CD4-positive, alpha-beta T cell treated with Interleukin-4 for 1 hour (primary cell): Measurements from ENCODE around the gene SYTL3.
"Not testable (repeated sequence)": the region's sequence is repeated elsewhere in the genome, so short reads cannot be mapped to it uniquely, and the experiment has no call there.

ENCODE experiments used
- DNase-seq, 2 donors: peaks; one replicate each; pipeline ENCODE4 v3.0.0-alpha.2; 2020 to 2022

The SYTL3 gene

DNA sequence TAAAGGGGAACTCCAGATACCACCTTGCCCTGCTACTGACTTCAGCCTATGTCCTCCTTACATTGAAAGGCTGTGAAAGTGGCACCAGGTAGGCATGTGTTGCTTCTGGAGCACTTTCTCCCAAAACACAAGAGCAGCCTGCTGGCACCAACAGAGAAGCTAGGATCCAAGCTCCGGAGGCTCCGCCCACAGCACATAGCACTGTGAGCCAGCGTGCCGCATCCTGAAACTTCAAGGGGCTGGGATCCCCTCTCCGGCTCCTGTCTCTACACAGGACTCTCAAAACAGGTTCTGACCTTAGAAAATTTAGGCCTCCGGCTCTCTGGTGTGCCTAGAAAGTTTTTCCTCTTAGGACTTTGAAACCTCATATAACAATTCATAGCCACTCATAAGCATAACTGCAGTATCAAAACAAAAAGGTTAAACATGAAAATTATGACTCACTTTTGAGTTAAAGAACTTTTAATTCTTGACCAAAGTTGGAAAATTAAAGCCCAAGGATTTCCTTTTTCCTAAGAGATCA lies 128.2 kb downstream of the SYTL3 start:
- DNase-seq: peak in 1 of 2 donors; percentile 13

DNA sequence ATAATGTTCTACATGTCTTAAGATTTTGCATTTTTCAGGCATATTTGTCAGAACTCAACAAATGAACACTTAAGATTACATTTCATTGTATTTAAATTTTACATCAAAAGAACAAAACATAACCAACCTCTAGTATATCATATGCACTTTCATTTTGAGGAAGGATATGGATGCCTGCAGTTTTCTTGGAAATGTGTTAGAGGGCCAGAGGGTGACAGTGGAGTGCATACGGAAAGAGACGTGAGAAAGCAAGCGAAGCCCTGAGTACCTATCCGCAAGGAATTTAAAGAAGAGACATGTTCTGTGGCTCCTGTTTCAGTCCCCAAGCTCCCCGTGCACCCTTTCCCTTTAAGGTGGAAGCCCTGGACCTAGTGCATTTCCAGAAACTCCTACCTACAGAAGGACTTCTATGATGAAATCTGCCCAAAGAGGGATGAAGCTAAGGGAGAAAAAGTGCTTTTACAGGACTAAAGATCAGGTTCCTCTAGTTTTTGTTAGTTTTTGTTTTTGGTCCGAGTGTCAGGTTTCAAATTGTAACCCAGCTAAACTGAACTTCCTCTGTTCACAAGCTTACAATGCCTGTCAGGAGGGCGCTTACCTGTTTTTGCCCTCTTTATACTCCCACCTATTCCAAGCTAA lies 130.5 kb downstream of the SYTL3 start:
- no peak for DNase-seq

DNA sequence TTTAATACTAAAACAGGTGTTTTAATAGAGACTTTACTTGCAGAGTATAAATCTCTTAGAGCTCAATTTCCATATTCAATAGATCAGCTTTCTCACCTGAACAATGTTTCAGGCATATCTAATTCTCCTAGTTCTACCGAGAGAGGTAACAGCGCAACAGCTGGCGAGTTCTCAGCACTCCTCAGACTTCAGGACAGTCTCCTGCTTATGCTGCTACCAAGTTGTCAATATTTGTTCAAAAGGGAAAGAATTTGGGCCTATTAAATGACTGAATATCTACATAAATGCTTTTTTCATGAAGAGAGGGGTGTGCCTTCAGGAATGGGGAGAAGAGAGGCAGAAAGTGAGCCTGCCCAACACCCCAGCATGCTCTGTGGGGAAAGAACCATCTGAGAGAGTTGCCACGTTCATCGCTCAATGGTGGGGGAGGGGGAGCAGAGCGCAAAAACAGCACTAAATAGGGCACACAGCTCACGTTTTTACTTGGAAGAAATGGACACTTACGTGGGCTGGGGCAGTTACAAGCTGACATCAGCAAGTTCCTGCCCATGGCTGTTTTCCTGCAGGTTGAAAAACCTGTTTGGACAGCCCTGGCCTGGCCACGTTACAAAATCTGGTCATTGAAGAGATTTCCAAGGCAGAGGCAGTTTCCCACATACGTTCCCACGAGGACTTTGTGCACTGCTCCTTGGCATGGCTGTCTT lies 131.3 kb downstream of the SYTL3 start:
- no peak for DNase-seq

DNA sequence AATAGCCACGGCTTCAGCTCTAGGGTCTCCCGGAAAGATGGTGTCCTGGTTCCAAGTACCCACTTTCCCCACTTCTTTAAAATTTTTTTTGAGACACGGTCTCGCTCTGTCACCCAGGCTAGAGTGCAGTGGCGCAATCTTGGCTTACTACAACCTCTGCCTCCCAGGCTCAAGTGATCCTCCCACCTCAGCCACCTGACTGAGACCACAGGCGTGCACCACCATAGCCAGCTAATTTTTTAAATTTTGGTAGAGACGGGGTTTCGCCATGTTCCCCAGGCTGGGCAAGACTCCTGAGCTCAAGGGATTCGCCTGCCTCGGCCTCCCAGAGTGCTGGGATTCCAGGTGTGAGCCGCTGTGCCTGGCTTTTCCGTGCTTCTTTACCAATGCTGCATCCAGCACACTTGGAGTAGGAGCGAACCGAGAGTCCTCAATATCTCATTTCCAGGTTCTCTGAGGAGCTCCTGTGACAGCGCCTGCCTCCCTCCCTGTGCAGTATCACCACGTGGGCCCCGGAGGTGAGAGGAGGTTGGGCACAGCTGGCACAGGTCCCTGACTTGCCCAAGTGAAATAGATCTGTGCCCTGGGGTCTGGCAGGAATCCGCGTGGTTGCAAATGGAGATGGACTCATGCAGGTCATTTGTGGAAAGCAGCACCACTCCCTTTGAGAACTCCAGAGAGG lies 132.0 kb downstream of the SYTL3 start:
- DNase-seq: no peak

- DNase-seq: no peak
Observed at GRCh38 chr6:158782432-158783166, 132.7 kb downstream of the SYTL3 start.

DNA sequence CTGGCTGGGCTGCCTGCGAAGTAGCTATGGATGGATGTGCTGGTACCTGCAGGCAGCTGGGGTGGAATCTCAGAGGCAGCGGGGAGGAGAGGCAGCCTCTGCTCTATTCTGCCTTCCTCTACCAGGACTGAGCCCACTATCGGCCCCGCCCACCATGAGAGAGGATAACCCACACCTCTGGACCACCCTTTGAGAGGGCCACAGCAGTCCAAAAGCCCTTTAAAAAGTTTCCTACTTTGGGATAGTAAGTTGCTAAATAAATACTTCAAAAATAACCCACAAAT lies 133.3 kb downstream of the SYTL3 start:
- DNase-seq: no peak

GRCh38 chr6:158783851-158784250 lies 134.0 kb downstream of the SYTL3 start:
- DNase-seq: no peak

DNA sequence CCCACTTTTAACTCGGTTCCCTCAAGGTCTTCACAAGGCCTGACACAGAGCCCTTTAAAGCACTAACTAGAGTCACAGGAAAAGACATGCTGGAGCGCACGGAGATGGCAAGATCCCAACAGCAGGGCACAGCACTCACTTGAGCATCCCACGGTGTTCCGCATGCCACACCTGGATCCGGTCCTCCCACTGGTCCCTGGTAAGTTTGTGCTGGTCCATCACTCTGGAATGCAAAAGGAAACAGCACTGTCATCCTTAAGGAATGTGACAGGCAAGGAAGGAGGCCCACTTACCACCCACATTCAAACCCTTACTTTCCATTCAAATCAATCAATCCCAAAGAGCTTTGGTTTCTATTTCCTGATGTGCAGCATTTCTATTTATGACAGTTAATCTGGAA lies 134.7 kb downstream of the SYTL3 start:
- peak in 1 of 2 donors; percentile 11 for DNase-seq

GRCh38 chr6:158785036-158785435 lies 135.2 kb downstream of the SYTL3 start:
- DNase-seq: peak in 1 of 2 donors; percentile 14

DNA sequence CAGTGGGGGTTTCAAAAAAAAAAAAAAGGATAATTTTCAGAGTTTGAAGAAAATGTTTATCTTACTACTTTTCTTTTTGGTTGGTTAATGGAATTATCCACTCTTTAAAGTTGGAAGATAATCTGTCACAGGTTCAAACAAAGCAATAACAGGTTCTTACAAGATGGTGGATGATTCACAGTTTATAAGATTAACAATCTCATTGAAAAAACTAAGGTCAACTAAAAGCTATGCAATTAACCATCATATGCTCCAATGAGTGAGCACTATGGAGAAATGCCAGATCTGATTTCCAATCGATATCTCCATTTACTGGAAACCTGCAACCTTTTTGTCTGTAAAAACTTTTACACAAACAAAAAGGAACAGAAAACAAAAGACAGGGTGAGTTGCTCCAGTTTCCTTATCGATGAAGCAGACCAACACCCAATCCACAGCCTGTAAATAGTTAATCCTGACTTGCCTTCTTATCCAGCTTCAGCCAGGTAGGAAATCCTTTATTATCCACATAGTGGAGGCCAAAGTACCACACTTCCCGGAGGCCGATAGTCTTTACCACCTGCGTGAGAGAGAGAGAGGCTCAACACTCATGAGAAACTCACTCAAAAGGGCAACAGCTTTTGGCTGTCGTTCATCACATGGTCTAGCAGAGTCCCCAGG lies 136.9 kb downstream of the SYTL3 start:
- DNase-seq: no peak

DNA sequence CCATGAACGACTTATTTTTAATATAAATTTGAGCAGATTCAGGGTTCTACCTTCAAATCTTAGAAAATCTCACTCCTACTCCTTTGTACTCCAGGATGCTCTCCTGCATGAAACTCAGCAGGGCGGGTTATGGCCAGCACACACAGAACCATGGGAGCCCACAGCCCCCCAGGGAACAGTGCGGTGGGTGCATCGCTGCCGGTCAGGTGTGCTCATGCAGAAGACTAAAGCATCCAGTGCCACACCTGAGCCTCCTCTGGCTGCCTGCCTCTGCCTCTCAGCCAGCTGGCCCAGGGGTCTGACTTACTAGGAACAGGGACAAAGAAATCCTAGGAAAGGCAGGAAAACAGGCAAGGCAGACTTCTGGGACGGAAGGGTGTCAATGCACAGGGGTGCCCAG lies 137.5 kb downstream of the SYTL3 start:
- DNase-seq: peak in 1 of 2 donors; percentile 11

- DNase-seq: peak; percentile 76
Observed at GRCh38 chr6:158789115-158789917, 139.5 kb downstream of the SYTL3 start.

DNA sequence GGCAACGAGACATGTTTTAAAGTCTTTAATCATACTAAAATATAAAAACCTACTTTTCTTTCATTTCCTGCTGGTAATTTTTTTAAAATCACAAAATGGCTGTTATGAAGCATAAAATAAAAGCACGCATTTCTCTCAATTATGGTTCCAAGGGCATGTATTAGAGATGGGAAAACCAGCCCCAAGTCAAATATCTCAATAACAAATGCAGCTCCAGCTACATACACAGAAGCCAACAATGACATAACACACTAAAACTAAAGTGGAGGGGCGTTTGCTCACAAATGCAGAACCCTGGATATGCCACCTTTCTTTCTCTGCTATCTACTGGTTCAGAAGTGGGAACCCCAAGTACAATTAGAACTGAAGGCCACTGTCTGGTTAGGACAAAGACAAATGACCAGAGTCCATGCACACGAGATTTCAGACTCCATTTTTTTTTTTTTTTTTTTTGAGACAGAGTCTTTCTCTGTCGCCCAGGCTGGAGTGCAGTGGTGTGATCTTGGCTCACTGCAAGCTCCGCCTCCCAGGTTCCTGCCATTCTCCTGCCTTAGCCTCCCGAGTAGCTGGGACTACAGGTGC lies 141.5 kb downstream of the SYTL3 start:
- peak in 1 of 2 donors; percentile 11 for DNase-seq

- DNase-seq: not testable (repeated sequence)
Observed at GRCh38 chr6:158792505-158792904, 142.7 kb downstream of the SYTL3 start.

GRCh38 chr6:158793432-158793831 lies 143.6 kb downstream of the SYTL3 start:
- DNase-seq: peak; percentile 40 to 65

GRCh38 chr6:158795516-158795915 lies 145.7 kb downstream of the SYTL3 start:
- DNase-seq: peak in 1 of 2 donors; percentile 22

DNA sequence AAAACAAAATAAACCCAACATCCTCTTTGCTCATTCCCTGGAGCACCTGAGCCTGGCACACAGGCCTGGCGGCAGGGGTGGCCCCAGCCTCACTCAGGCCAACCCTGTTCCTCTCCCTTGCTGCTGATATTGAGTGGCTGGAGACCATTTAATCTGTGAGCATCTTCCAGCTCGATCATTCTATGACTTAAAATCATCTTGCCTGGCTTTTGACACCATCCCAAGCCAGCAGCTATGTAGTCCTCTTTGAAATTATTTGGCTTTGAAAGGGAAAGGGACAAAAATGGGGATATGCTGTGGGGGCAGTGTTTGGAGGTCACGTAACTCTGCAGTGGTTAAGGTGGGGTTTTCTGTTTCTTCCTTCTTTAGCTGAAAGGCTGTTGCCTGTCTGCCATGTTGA lies 146.5 kb downstream of the SYTL3 start:
- peak in 1 of 2 donors; percentile 11 for DNase-seq

- no peak for DNase-seq
Observed at GRCh38 chr6:158797331-158798310, 147.8 kb downstream of the SYTL3 start.

DNA sequence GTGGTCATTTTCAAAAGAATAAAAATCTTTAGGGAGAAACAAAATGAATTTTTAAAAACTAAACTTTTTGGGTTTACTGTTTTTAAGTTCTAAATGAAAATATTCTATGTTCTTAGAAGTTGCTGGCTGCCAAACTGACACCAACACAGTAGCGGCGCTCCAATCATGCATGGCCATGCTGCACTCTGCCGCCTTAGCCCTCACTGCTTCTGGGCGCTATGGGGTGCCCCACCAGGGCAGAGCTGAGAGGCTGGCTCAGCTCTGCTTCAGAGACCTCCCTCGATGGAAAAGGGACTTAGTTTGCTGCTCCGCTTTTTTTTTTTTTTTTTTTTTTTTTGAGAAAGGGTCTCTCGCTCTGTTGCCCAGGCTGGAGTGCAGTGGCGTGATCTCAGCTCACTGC lies 148.5 kb downstream of the SYTL3 start:
- no peak for DNase-seq
